Effector memory CD4-positive, alpha-beta T cell (primary cell): ENCODE results near the gene SSC4D.

Experiments
- DNase-seq, 3 donors: peaks; one replicate each; pipeline ENCODE4 v3.0.0-alpha.2; 2020
- H3K27ac ChIP-seq: 2 replicates; pipeline ENCODE4 v1.7.0; 2013; ENCODE audit warnings: mild to moderate bottlenecking, low read length, moderate library complexity; ENCODE audit not compliant: insufficient read depth, poor library complexity, severe bottlenecking
- H3K27me3 ChIP-seq: replicated peaks from 2 replicates; pipeline ENCODE4 v1.7.0; 2013; ENCODE audit warnings: mild to moderate bottlenecking, low read length; ENCODE audit not compliant: insufficient read depth, control insufficient read depth, poor library complexity, severe bottlenecking
- H3K36me3 ChIP-seq: 2 replicates; pipeline ENCODE4 v1.7.0; 2013; ENCODE audit warnings: mild to moderate bottlenecking, low read length, moderate library complexity; ENCODE audit not compliant: control insufficient read depth, insufficient read depth
- H3K4me1 ChIP-seq: 2 replicates; pipeline ENCODE4 v1.7.0; 2013; ENCODE audit warnings: low read length, mild to moderate bottlenecking; ENCODE audit not compliant: control insufficient read depth, insufficient read depth, poor library complexity, severe bottlenecking
- H3K4me3 ChIP-seq: 2 replicates; pipeline ENCODE4 v1.7.0; 2013; ENCODE audit warnings: low read length, low read depth, mild to moderate bottlenecking; ENCODE audit not compliant: insufficient read depth, poor library complexity, severe bottlenecking
- H3K9me3 ChIP-seq: 2 replicates; pipeline ENCODE4 v1.7.0; 2013; ENCODE audit warnings: mild to moderate bottlenecking, low read length, moderate library complexity; ENCODE audit not compliant: control insufficient read depth

Gene SSC4D

DNA sequence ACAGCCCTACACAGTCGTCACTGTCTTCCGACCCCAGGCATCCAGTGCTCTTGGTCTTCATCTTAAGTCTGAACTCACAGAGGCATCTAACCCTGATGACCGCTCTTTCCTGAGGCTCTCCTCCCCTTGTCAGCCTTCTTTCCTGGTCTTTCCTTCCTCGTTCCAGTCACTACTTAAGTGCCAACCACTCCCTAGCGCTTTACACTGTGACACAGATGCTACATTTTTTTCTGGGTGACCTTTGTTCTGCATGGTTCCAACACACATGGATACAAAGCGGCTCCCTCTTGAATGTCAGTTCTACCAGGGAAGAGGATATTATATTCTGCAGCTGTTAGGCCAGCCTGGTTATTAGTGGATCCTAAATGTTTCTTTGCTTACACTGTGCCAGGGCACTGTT is 63.4 kb downstream of the SSC4D start:
- Histone ChIP-seq H3K27ac (no peak overlapping the region), H3K4me1 (peaks cover 17% of the 10 kb centered on the region), H3K9me3 (no peaks in the 10 kb centered on the region), H3K4me3 (no peak overlapping the region), H3K36me3 (peaks cover 35% of the 10 kb centered on the region), H3K27me3 (no peaks in the 10 kb centered on the region)
- DNase-seq: no peak

GRCh38 chr7:76343931-76344321 is 65.6 kb downstream of the SSC4D start:
- Histone ChIP-seq H3K4me3 (no peak overlapping the region), H3K27me3 (no peaks in the 10 kb centered on the region), H3K27ac (no peak overlapping the region), H3K36me3 (peaks cover 27% of the 10 kb centered on the region), H3K4me1 (peaks cover 19% of the 10 kb centered on the region), H3K9me3 (no peaks in the 10 kb centered on the region)
- DNase-seq: no peak

DNA sequence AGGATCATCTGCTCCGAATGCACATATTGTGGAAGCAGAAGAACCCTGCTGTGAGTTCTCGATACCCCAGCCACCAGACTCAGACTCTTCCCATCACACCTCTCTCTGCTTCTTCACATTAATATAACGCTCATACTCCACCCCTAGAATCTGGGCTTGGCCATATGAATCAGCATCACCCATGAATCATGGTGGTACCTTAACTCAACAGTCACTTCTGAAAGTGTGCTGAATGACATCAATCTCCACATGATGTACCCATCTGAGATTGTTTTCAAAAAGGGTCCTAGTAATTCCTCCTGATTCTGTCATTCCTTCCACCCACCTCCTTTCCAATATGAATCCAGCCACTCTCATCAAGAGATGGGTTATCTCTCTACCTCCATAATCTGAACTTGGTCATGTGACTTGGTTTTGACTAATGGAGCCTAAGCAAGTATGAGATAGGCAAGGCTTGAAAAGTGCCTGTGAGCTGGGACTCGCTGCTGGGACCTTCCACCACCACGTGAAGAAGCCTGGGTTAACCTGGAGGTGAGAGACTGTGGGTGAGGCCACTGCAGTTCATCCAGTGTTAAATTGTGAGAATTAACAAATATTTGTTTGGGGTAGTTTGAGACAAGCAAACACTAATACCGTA is 66.1 kb downstream of the SSC4D start:
- Histone ChIP-seq H3K27ac (no peak overlapping the region), H3K27me3 (no peaks in the 10 kb centered on the region), H3K4me3 (no peak overlapping the region), H3K4me1 (peaks cover 19% of the 10 kb centered on the region), H3K9me3 (no peaks in the 10 kb centered on the region), H3K36me3 (peaks cover 27% of the 10 kb centered on the region)
- DNase-seq: no peak

- Histone ChIP-seq H3K9me3 (no peaks in the 10 kb centered on the region), H3K4me1 (peaks cover 11% of the 10 kb centered on the region), H3K27ac (no peak overlapping the region), H3K4me3 (no peak overlapping the region), H3K36me3 (peaks cover 22% of the 10 kb centered on the region), H3K27me3 (no peaks in the 10 kb centered on the region)
- DNase-seq: no peak
Observed at GRCh38 chr7:76342222-76342621, 67.3 kb downstream of the SSC4D start.

DNA sequence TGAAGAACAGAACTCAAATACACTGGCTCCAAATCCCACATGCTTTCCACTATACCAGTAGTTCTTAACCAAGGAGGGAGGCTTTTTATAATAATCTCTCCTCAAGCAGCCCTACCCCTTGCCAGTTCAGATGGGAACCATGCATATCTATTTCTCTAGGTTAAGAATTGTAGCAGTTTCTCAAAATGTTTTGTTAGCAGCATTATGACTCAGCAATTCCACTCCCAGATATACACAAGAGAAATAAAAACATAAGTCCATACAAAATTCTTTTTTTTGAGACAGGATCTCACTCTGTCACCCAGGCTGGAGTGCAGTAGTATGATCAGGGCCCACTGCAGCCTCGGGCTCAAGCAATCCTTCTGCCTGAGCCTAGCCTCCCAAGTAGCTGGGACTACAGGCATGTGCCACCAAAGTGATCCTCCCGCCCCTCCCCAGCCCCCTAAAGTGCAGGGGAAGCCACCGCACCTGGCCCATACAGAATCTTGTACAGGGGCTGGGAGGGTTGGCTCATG is 68.8 kb downstream of the SSC4D start:
- H3K36me3 ChIP-seq: peaks cover 22% of the 10 kb centered on the region
- no peak overlapping the region for H3K4me3 ChIP-seq
- no peak for DNase-seq
- H3K27ac ChIP-seq: no peak overlapping the region
- H3K27me3 ChIP-seq: no peaks in the 10 kb centered on the region
- peaks cover 4% of the 10 kb centered on the region for H3K4me1 ChIP-seq
- no peaks in the 10 kb centered on the region for H3K9me3 ChIP-seq
